ENCODE results near the gene TALDO1. TPM values are rescaled to one million over a fixed set of nuclear protein-coding genes. Genes with fewer than 3 reads are reported as not detected.

Gene TALDO1
- total and polyA plus RNA-seq, 10 of the 15 experiments (the other 5 are each of a cell fraction or from before 2014, with no cell fraction given), result 121 to 302 (median 182) TPM

DNA sequence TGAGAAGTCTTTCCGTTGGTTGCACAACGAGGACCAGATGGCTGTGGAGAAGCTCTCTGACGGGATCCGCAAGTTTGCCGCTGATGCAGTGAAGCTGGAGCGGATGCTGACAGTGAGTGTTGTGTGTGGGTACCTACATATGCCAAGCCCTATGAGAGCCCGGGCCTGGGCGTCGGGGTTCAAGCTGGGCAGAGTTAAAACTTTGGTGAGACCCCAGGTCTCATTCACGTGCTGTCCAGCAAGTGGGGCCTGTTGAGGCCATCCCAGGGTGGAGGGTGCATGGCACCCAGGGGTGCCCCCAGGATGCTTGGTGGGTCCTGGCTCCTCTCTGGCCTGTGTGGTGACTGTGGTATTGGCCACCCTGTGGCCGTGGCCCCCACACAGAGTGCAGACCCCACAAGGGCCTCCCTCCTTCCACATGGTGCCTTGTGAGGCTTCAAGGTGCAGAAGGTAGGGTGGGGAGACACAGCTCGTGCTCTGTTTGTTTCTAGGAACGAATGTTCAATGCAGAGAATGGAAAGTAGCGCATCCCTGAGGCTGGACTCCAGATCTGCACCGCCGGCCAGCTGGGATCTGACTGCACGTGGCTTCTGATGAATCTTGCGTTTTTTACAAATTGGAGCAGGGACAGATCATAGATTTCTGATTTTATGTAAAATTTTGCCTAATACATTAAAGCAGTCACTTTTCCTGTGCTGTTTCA, 17.2 kb downstream of the TALDO1 start:
- ATAC-seq (no peak), DNase-seq (ENCODE audit: low read depth, low spot score) (no peak), FAIRE-seq (no peak)
- TF ChIP-seq EP300 (IDR thresholded peaks at IDR 0.05; ENCODE audit: borderline replicate concordance in 1 of 2, control insufficient read depth in 1 of 2, low read depth in 2 of 2, low read length in 2 of 2) (no peak), RAD51 (IDR thresholded peaks at IDR 0.05) (no peak), POLR2A (IDR thresholded peaks at IDR 0.05; ENCODE audit: low read depth, low read length) (0 out of 2 replicates have a peak, but pooled peaks have one; percentile 44), BMI1 (IDR thresholded peaks at IDR 0.05; ENCODE audit: borderline replicate concordance) (no peak), FOS (IDR thresholded peaks at IDR 0.05; ENCODE audit: borderline replicate concordance, extremely low read depth, insufficient read length) (no peak), SREBF1 (IDR thresholded peaks at IDR 0.05; ENCODE audit: low read length) (no peak), CHD2 (IDR thresholded peaks at IDR 0.05; ENCODE audit: borderline replicate concordance, low read depth, low read length) (no peak)
- no peak overlapping the region for H3K9ac ChIP-seq (ENCODE audit: control insufficient read depth, insufficient read depth, low read length)
- CTCF ChIA-PET, result interaction anchor here (1.2 to 1.4 kb wide), 2 partner anchors 16 to 38 kb away, joined by 3 to 4 read pairs; no protein-coding TSS in a partner anchor
- H3K4me1 ChIP-seq (ENCODE audit: control insufficient read depth, insufficient read depth, low read length), result no peaks in the 10 kb centered on the region
- no peaks in the 10 kb centered on the region for H3K9me3 ChIP-seq (replicated peaks; ENCODE audit: control insufficient read depth, insufficient read depth, low read length)
- no peak overlapping the region for H3K27ac ChIP-seq (ENCODE audit: control insufficient read depth, insufficient read depth)
- SMC1A ChIA-PET (ENCODE audit: uncharacterized antibody, unreplicated experiment), result interaction anchor here (1.1 to 1.9 kb wide), 2 partner anchors 15 to 41 kb away, joined by 3 to 8 read pairs; no protein-coding TSS in a partner anchor
- POLR2A ChIA-PET, result interaction anchor here (0.5 kb wide), 1 partner anchor 200 kb away, joined by 4 read pairs; no protein-coding TSS in a partner anchor
- no peaks in the 10 kb centered on the region for H3K27me3 ChIP-seq (replicated peaks in 1 of 2; ENCODE audit: control insufficient read depth in 2 of 2, insufficient read depth in 2 of 2, low read length in 1 of 2)
- H4K20me1 ChIP-seq (ENCODE audit: control insufficient read depth, insufficient read depth), result no peaks in the 10 kb centered on the region
- in situ Hi-C loops (cut with MboI), result no loop called here
- RAD21 ChIA-PET (ENCODE audit: unreplicated experiment), result interaction anchor here (1.5 kb wide), 1 partner anchor 38 kb away, joined by 3 read pairs; no protein-coding TSS in a partner anchor
- no peak overlapping the region for H3K4me3 ChIP-seq
- no peak overlapping the region for H2AFZ ChIP-seq (ENCODE audit: control insufficient read depth, low read depth, low read length)
- WGBS (ENCODE audit: insufficient coverage, insufficient replicate concordance, low lambda C conversion rate, missing lambda C conversion rate), result 75% methylated on average over 18 of the region's 18 CpGs
- no peak overlapping the region for H3K4me2 ChIP-seq (ENCODE audit: control insufficient read depth, insufficient read depth)
- no peaks in the 10 kb centered on the region for H3K79me2 ChIP-seq (ENCODE audit: control insufficient read depth, insufficient read depth, low read length)
- intact Hi-C loops (cut with micrococcal nuclease; ENCODE audit: unreplicated experiment), result loop anchor here (1.0 kb wide), 1 partner anchor 36 kb away; no protein-coding TSS in a partner anchor
- no TSS peak for BruUV-seq (replicated peaks)
- H3K36me3 ChIP-seq (ENCODE audit: control insufficient read depth in 2 of 2, insufficient read depth in 2 of 2, low read length in 1 of 2), result peaks cover 29 to 33% of the 10 kb centered on the region in 2 experiments; a peak in 3 of 4 replicates

Data from GM12878 (cell line).